Astrocyte (in vitro differentiated cells and primary cell): ENCODE data around the gene CHN2. TPM values are rescaled to one million over a fixed set of nuclear protein-coding genes. Genes with fewer than 3 reads are reported as not detected.

Experiments used
- DNase-seq: peaks from one replicate; pipeline ENCODE4 v3.0.0-alpha.2; 2010; ENCODE audit warnings: low read depth
- FAIRE-seq: peaks from 2 replicates; lab custom pipeline; 2011; peaks lifted over from hg19 to GRCh38; lab: Jason Lieb, UNC
- H2AFZ ChIP-seq: 2 replicates; pipeline ENCODE4 v1.6.0; 2012; ENCODE audit warnings: low read depth, low read length, inconsistent platforms
- H3K27ac ChIP-seq: 2 replicates; pipeline ENCODE4 v1.5.1; 2011; ENCODE audit warnings: low read depth, low read length, inconsistent platforms
- H3K27me3 ChIP-seq: 2 replicates; pipeline ENCODE4 v1.6.0; 2011; ENCODE audit warnings: low read length, inconsistent platforms; ENCODE audit not compliant: insufficient read depth
- H3K36me3 ChIP-seq: 2 replicates; pipeline ENCODE4 v1.5.1; 2011; ENCODE audit warnings: low read length, inconsistent platforms; ENCODE audit not compliant: insufficient read depth
- H3K4me1 ChIP-seq: 2 replicates; pipeline ENCODE4 v1.5.1; 2011; ENCODE audit warnings: low read length, inconsistent platforms; ENCODE audit not compliant: insufficient read depth
- H3K4me2 ChIP-seq: 2 replicates; pipeline ENCODE4 v1.6.0; 2012; ENCODE audit warnings: low read length, inconsistent platforms
- H3K4me3 ChIP-seq: 2 replicates; pipeline ENCODE4 v1.5.1; 2011; ENCODE audit warnings: low read depth, mild to moderate bottlenecking, low read length, inconsistent platforms; ENCODE audit not compliant: insufficient read depth
- H3K79me2 ChIP-seq: 2 replicates; pipeline ENCODE4 v1.6.0; 2012; ENCODE audit warnings: mild to moderate bottlenecking, low read length, inconsistent platforms; ENCODE audit not compliant: insufficient read depth
- H3K9ac ChIP-seq: 2 replicates; pipeline ENCODE4 v1.6.0; 2012; ENCODE audit warnings: mild to moderate bottlenecking, low read length, inconsistent platforms
- H3K9me3 ChIP-seq: 2 replicates; pipeline ENCODE4 v1.5.1; 2012; ENCODE audit warnings: low read depth, mild to moderate bottlenecking, low read length, inconsistent platforms; ENCODE audit not compliant: insufficient read depth
- H4K20me1 ChIP-seq: 2 replicates; pipeline ENCODE4 v1.6.0; 2012; ENCODE audit warnings: low read length, inconsistent platforms; ENCODE audit not compliant: insufficient read depth
- H3K27ac Mint-ChIP-seq: one replicate; pipeline ENCODE4 v1.8.0; 2021; ENCODE audit warnings: mild to moderate bottlenecking, mixed read lengths; ENCODE audit not compliant: unreplicated experiment
- H3K27me3 Mint-ChIP-seq: one replicate; pipeline ENCODE4 v1.8.0; 2021; ENCODE audit warnings: low read depth, mixed read lengths; ENCODE audit not compliant: unreplicated experiment
- H3K36me3 Mint-ChIP-seq: one replicate; pipeline ENCODE4 v1.8.0; 2021; ENCODE audit warnings: low read depth, mixed read lengths; ENCODE audit not compliant: unreplicated experiment
- H3K4me1 Mint-ChIP-seq: one replicate; pipeline ENCODE4 v1.8.0; 2021; ENCODE audit warnings: low read depth, mixed read lengths; ENCODE audit not compliant: unreplicated experiment
- H3K4me3 Mint-ChIP-seq: one replicate; pipeline ENCODE4 v1.8.0; 2021; ENCODE audit warnings: mild to moderate bottlenecking, moderate library complexity, mixed read lengths; ENCODE audit not compliant: unreplicated experiment
- H3K9me3 Mint-ChIP-seq: one replicate; pipeline ENCODE4 v1.8.0; 2021; ENCODE audit warnings: mild to moderate bottlenecking, mixed read lengths; ENCODE audit not compliant: unreplicated experiment
- CTCF ChIP-seq: IDR thresholded peaks from 2 replicates; pipeline ENCODE4 v1.5.1; 2011; ENCODE audit warnings: low read depth, mild to moderate bottlenecking, inconsistent platforms, low read length, moderate library complexity; ENCODE audit not compliant: insufficient read depth
- EZH2 ChIP-seq: IDR thresholded peaks from 2 replicates; pipeline ENCODE4 v1.6.1; 2012; ENCODE audit warnings: mild to moderate bottlenecking, low read length, inconsistent platforms; ENCODE audit not compliant: insufficient read depth
- total RNA-seq: library from RNA; stranded (reverse); gene quantifications from 2 replicates; pipeline ENCODE4 v1.2.1, GENCODE V29; 2021

Gene CHN2
- total RNA-seq, 1 donor from 2014 or later, result 2.5 TPM

- Mint-ChIP-seq H3K27ac (no peak overlapping the region), H3K4me3 (no peak overlapping the region), H3K36me3 (no peaks in the 10 kb centered on the region), H3K27me3 (no peaks in the 10 kb centered on the region), H3K4me1 (peaks cover 34% of the 10 kb centered on the region), H3K9me3 (no peaks in the 10 kb centered on the region)
- Histone ChIP-seq H3K4me2 (no peak overlapping the region), H3K9ac (no peak overlapping the region), H2AFZ (no peak overlapping the region), H3K79me2 (no peaks in the 10 kb centered on the region), H4K20me1 (no peaks in the 10 kb centered on the region), H3K9me3 (no peaks in the 10 kb centered on the region), H3K27ac (no peak overlapping the region), H3K36me3 (no peaks in the 10 kb centered on the region), H3K27me3 (peaks cover 15% of the 10 kb centered on the region), H3K4me3 (no peak overlapping the region), H3K4me1 (no peaks in the 10 kb centered on the region)
- FAIRE-seq (no peak), DNase-seq (no peak)
- TF ChIP-seq EZH2, result no peak
- TF ChIP-seq CTCF, result no peak
Measured at GRCh38 chr7:29480451-29480850, 285.9 kb downstream of the CHN2 start.

GRCh38 chr7:29480934-29481651 lies 286.5 kb downstream of the CHN2 start:
- FAIRE-seq, result no peak
- Mint-ChIP-seq H3K36me3 (no peaks in the 10 kb centered on the region), H3K9me3 (no peaks in the 10 kb centered on the region), H3K27ac (no peak overlapping the region), H3K4me3 (no peak overlapping the region), H3K4me1 (peaks cover 41% of the 10 kb centered on the region), H3K27me3 (no peaks in the 10 kb centered on the region)
- no peak for DNase-seq
- peaks cover 15% of the 10 kb centered on the region for H3K27me3 ChIP-seq
- no peak overlapping the region for H3K9ac ChIP-seq
- H3K79me2 ChIP-seq, result no peaks in the 10 kb centered on the region
- H3K9me3 ChIP-seq, result no peaks in the 10 kb centered on the region
- no peak overlapping the region for H3K4me2 ChIP-seq
- H3K36me3 ChIP-seq, result no peaks in the 10 kb centered on the region
- H2AFZ ChIP-seq, result no peak overlapping the region
- no peaks in the 10 kb centered on the region for H4K20me1 ChIP-seq
- H3K27ac ChIP-seq, result no peak overlapping the region
- no peak for TF ChIP-seq EZH2
- no peak for TF ChIP-seq CTCF
- H3K4me1 ChIP-seq, result no peaks in the 10 kb centered on the region
- H3K4me3 ChIP-seq, result no peak overlapping the region

GRCh38 chr7:29482056-29482455 lies 287.5 kb downstream of the CHN2 start:
- no peak overlapping the region for H2AFZ ChIP-seq
- H3K79me2 ChIP-seq, result no peaks in the 10 kb centered on the region
- FAIRE-seq (no peak), DNase-seq (no peak)
- H3K4me1 ChIP-seq, result no peaks in the 10 kb centered on the region
- no peak overlapping the region for H3K9ac ChIP-seq
- Mint-ChIP-seq H3K36me3 (no peaks in the 10 kb centered on the region), H3K27ac (no peak overlapping the region), H3K27me3 (no peaks in the 10 kb centered on the region), H3K4me3 (no peak overlapping the region), H3K4me1 (peaks cover 51% of the 10 kb centered on the region), H3K9me3 (no peaks in the 10 kb centered on the region)
- no peak for TF ChIP-seq EZH2
- TF ChIP-seq CTCF, result no peak
- H3K9me3 ChIP-seq, result no peaks in the 10 kb centered on the region
- H3K27ac ChIP-seq, result no peak overlapping the region
- no peak overlapping the region for H3K4me3 ChIP-seq
- H4K20me1 ChIP-seq, result no peaks in the 10 kb centered on the region
- no peak overlapping the region for H3K4me2 ChIP-seq
- H3K36me3 ChIP-seq, result no peaks in the 10 kb centered on the region
- H3K27me3 ChIP-seq, result peaks cover 15% of the 10 kb centered on the region
